HFFc6 (cell line): ENCODE measurements around the gene GRM4. TPM values are rescaled to one million over a fixed set of nuclear protein-coding genes. Genes with fewer than 3 reads are reported as not detected.
A peak's percentile ranks its signal among the peaks of the same experiment; 100 is the strongest.
"Not testable (repeated sequence)": the region's sequence is repeated elsewhere in the genome, so short reads cannot be mapped to it uniquely, and the experiment has no call there.

ENCODE experiments used
- DNase-seq: peaks from one replicate; pipeline ENCODE4 v3.0.0-alpha.2; 2018
- H3K27ac Mint-ChIP-seq: 2 replicates; pipeline ENCODE4 v1.8.0; 2020; ENCODE audit warnings: mild to moderate bottlenecking, mixed read lengths
- H3K27me3 Mint-ChIP-seq: 2 replicates; pipeline ENCODE4 v1.8.0; 2021; ENCODE audit warnings: mild to moderate bottlenecking, moderate library complexity, mixed read lengths; ENCODE audit not compliant: insufficient read depth
- H3K36me3 Mint-ChIP-seq: 2 replicates; pipeline ENCODE4 v1.8.0; 2021; ENCODE audit warnings: low read depth, mixed read lengths
- H3K4me1 Mint-ChIP-seq: 2 replicates; pipeline ENCODE4 v1.8.0; 2020; ENCODE audit warnings: low read depth, mixed read lengths
- H3K4me3 Mint-ChIP-seq: 2 replicates; pipeline ENCODE4 v1.8.0; 2020; ENCODE audit warnings: mild to moderate bottlenecking, moderate library complexity, mixed read lengths
- H3K9me3 Mint-ChIP-seq: 2 replicates; pipeline ENCODE4 v1.8.0; 2020; ENCODE audit warnings: mild to moderate bottlenecking, mixed read lengths
- total RNA-seq, 6 experiments: library from RNA; stranded (reverse); fragmentation: NEBNext Ultra II Directional; extraction: Animal tissue kit (Norgen Biotek cat#: 25700); gene quantifications; 2 replicates in 1 of 6; 3 replicates in 5 of 6; pipeline ENCODE4 v1.2.3, GENCODE V29; 2021
- TF ChIP-seq, protein P1 (sequence below): fragments of 200-600 bp; sonication (generic); IDR thresholded peaks from 2 replicates; pipeline ENCODE4 v1.5.0; 2021; ENCODE audit warnings: antibody characterized with exemption, mild to moderate bottlenecking

The GRM4 gene
- total RNA-seq, 6 experiments from 2014 or later, result 0.12 to 0.14 TPM; not detected in 4

DNA sequence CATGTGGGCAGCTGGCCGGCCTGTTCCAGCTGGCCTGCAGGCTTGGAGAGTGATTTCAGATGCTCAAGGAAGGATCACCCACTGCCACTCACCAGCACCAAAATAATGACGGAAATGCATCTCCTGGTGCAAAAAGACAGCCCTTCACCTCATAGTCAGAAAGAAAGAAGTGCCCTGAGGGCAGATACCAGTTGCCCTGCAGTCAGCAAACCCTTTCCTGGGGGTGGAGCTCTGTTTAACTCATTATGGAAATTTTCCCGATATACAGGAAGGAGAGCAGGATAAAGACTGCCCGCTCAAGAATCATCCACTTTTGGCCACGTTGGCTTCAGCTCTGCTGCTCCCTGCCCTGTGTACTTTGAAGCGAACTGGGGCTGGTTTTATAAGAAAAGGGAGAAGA lies 127.9 kb downstream of the GRM4 start:
- no peaks in the 10 kb centered on the region for H3K4me1 Mint-ChIP-seq
- TF ChIP-seq, protein P1, sequence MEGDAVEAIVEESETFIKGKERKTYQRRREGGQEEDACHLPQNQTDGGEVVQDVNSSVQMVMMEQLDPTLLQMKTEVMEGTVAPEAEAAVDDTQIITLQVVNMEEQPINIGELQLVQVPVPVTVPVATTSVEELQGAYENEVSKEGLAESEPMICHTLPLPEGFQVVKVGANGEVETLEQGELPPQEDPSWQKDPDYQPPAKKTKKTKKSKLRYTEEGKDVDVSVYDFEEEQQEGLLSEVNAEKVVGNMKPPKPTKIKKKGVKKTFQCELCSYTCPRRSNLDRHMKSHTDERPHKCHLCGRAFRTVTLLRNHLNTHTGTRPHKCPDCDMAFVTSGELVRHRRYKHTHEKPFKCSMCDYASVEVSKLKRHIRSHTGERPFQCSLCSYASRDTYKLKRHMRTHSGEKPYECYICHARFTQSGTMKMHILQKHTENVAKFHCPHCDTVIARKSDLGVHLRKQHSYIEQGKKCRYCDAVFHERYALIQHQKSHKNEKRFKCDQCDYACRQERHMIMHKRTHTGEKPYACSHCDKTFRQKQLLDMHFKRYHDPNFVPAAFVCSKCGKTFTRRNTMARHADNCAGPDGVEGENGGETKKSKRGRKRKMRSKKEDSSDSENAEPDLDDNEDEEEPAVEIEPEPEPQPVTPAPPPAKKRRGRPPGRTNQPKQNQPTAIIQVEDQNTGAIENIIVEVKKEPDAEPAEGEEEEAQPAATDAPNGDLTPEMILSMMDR, result no peak
- DNase-seq, result no peak
- H3K9me3 Mint-ChIP-seq, result peaks cover 5% of the 10 kb centered on the region; the same call in 1 of the 2 replicates
- no peak overlapping the region for H3K27ac Mint-ChIP-seq
- no peak overlapping the region for H3K4me3 Mint-ChIP-seq
- no peaks in the 10 kb centered on the region for H3K36me3 Mint-ChIP-seq
- H3K27me3 Mint-ChIP-seq, result peaks cover 25% of the 10 kb centered on the region

DNA sequence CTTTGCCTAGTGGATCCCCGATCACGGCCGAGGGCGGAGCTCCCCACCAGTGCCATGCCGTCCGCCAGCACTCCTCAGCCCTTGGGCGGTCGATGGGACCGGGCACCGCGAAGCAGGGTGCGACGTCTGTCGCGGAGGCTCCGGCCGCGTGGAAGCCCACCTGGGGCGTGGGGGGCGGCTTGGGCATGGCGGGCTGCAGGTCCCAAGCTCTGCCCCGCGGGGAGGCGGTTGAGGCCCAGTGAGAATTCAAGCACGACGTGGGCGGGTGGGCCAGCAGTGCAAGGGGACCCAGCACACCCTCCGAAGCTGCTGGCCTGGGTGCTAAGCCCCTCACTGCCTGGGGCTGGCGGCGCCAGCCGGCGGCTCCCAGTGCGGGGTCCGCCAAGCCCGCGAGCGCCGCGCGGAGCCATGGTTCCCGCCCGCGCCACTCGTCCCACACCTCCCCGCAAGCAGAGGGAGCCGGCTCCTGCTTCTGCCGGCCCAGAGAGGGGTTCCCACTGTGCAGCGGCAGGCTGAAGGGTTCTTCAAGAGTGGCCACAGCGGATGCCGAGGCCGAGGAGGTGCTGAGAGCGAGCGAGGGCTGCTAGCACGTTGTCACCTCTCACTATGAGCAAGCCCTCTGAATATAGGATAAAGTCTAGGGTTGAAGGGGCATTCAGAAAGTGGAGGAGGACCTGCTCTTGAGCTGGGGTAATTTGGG lies 128.6 kb downstream of the GRM4 start:
- Mint-ChIP-seq H3K27ac (no peak overlapping the region), H3K36me3 (no peaks in the 10 kb centered on the region), H3K4me1 (no peaks in the 10 kb centered on the region), H3K9me3 (peaks cover 5% of the 10 kb centered on the region; the same call in 1 of the 2 replicates), H3K27me3 (peaks cover 21% of the 10 kb centered on the region), H3K4me3 (no peak overlapping the region)
- DNase-seq, result no peak
- TF ChIP-seq, protein P1, result no peak

DNA sequence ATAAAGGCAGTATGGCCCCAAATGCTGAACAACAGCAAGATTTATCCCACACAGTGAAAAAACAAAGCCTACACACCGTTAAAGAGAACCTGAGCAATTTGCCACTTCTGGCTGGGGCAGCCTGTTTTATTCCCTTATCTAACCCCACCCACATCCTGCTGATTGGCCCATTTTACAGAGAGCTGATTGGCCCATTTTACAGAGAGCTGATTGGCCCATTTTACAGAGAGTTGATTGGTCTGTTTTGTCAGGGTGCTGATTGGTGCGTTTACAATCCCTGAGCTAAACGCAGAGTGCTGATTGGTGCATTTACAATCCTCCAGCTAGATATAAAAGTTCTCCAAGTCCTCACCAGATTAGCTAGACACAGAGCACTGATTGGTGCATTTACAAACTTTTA lies 129.3 kb downstream of the GRM4 start:
- not testable (repeated sequence) for H3K27ac Mint-ChIP-seq, H3K4me3 Mint-ChIP-seq, H3K4me1 Mint-ChIP-seq, H3K36me3 Mint-ChIP-seq, H3K9me3 Mint-ChIP-seq, DNase-seq
- peaks cover 16% of the 10 kb centered on the region for H3K27me3 Mint-ChIP-seq

DNA sequence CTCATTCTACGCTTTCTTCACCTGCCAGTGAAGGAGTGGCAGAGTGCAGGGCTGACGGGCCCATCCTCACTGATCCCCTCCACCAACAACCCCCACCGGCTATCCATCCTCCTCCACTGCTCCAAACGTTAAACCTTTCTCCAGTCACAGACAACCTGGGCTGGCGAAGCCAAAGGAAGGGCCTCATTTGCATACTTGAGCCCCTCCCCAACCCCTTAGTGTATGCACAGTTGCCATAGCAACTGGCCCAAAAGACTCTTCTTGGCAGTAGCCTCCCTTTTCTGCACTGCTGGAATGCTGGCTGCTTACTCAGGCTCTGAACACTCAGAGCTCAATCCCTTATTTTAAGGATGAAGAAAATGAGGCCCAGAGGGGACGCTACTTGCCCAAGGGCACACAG lies 130.3 kb downstream of the GRM4 start:
- H3K27ac Mint-ChIP-seq, result no peak overlapping the region
- H3K27me3 Mint-ChIP-seq, result peaks cover 16% of the 10 kb centered on the region
- TF ChIP-seq, protein P1, result no peak
- no peaks in the 10 kb centered on the region for H3K4me1 Mint-ChIP-seq
- H3K4me3 Mint-ChIP-seq, result no peak overlapping the region
- peaks cover 6% of the 10 kb centered on the region; the same call in 1 of the 2 replicates for H3K9me3 Mint-ChIP-seq
- DNase-seq, result peak; percentile 16
- H3K36me3 Mint-ChIP-seq, result no peaks in the 10 kb centered on the region

DNA sequence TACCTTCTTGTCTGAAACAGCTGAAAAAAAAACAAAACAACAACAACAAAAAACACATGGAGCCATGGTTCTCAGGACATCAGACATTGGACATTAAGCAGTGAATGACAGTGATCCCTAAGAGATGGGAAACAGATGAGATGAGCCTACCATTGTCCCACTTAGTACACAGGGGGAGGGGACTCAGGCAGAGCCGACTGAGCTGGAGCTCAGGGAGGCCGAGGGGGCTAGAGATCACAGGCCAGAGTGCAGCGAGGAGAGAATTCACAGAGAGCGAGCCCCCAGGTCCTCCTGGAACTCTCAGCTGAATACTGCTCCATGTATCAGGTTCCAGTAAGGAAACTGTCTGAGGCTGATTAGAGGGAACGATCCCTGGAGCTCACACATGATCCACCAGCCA lies 134.6 kb downstream of the GRM4 start:
- Mint-ChIP-seq H3K4me3 (no peak overlapping the region), H3K36me3 (peaks cover 10% of the 10 kb centered on the region; the same call in 1 of the 2 replicates), H3K9me3 (peaks cover 17% of the 10 kb centered on the region; the same call in 1 of the 2 replicates), H3K27ac (no peak overlapping the region), H3K27me3 (peaks cover 40% of the 10 kb centered on the region), H3K4me1 (no peaks in the 10 kb centered on the region)
- DNase-seq, result no peak
- TF ChIP-seq, protein P1, result no peak

DNA sequence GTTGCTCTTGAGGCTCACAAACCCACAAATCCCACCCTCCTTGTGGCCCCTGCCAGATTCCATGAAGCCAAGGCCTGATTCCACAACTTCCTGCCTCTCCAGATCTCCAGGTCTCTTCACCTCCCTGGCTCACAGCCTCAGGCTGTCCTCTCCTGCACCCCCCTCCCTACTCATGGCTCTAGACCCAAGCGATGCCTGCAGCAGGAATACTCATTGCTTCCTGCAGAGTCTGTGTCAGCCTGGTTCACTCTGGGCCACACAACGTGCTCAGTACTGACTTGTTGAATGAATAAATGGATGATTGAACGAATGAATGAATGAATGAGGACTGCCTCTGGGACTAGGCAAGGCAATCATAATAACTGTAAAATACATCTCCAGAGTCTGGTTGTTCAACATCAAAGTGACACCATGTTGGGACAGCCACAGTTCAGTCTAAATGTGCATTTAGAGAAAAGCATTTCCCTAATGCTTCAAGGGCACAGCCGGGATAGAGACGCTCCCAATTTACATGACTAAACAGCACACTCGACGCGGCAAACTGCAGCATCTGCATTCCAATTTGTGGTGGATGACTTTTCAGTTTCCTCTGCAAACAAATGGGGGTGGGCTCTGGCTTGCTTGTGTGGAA lies 139.9 kb downstream of the GRM4 start:
- Mint-ChIP-seq H3K36me3 (peaks cover 10% of the 10 kb centered on the region), H3K27ac (no peak overlapping the region), H3K9me3 (peaks cover 21% of the 10 kb centered on the region), H3K4me3 (no peak overlapping the region), H3K27me3 (peaks cover 52% of the 10 kb centered on the region), H3K4me1 (no peaks in the 10 kb centered on the region)
- no peak for DNase-seq
- TF ChIP-seq, protein P1, result no peak
